Immature natural killer cell (primary cell): Measurements from ENCODE around the gene FRMPD3. TPM values are rescaled to one million over a fixed set of nuclear protein-coding genes. Genes with fewer than 3 reads are reported as not detected.
A peak's percentile ranks its signal among the peaks of the same experiment; 100 is the strongest.

Source experiments
- DNase-seq, 3 donors: peaks; one replicate each; pipeline ENCODE4 v3.0.0; 2022; ENCODE audit warnings: mixed read lengths in 1 of 3
- H3K27ac Mint-ChIP-seq, 6 donors: one replicate each; pipeline ENCODE4 v1.8.0; 2020; ENCODE audit warnings: mixed read lengths in 6 of 6, mild to moderate bottlenecking in 5 of 6, inconsistent platforms in 4 of 6, moderate library complexity in 3 of 6
- H3K27me3 Mint-ChIP-seq, 3 donors: one replicate each; pipeline ENCODE4 v1.8.0; 2020 to 2021; ENCODE audit warnings: low read depth in 3 of 3, mild to moderate bottlenecking in 3 of 3, mixed read lengths in 3 of 3, moderate library complexity in 3 of 3, inconsistent platforms in 1 of 3
- H3K36me3 Mint-ChIP-seq, 3 donors: one replicate each; pipeline ENCODE4 v1.8.0; 2020; ENCODE audit warnings: mixed read lengths in 3 of 3, inconsistent platforms in 2 of 3, mild to moderate bottlenecking in 2 of 3
- H3K4me1 Mint-ChIP-seq, 2 donors: one replicate each; pipeline ENCODE4 v1.8.0; 2020; ENCODE audit warnings: inconsistent platforms in 2 of 2, mild to moderate bottlenecking in 2 of 2, mixed read lengths in 2 of 2, moderate library complexity in 1 of 2
- H3K4me3 Mint-ChIP-seq, 5 donors: one replicate each; pipeline ENCODE4 v1.8.0; 2020; ENCODE audit warnings: mild to moderate bottlenecking in 5 of 5, mixed read lengths in 5 of 5, inconsistent platforms in 3 of 5, moderate library complexity in 3 of 5
- H3K9me3 Mint-ChIP-seq, 6 donors: one replicate each; pipeline ENCODE4 v1.8.0; 2020; ENCODE audit warnings: mild to moderate bottlenecking in 6 of 6, mixed read lengths in 6 of 6, inconsistent platforms in 4 of 6, moderate library complexity in 3 of 6
- polyA plus RNA-seq, 3 donors: library from polyadenylated mRNA; unstranded; fragments of 300-500 nt; fragmentation: Illumina TruSeq; gene quantifications; one replicate each; pipeline ENCODE4 v1.2.3, GENCODE V29; 2021

The FRMPD3 gene
- polyA plus RNA-seq, 3 donors from 2014 or later = 0.18 TPM; not detected in 2

DNA sequence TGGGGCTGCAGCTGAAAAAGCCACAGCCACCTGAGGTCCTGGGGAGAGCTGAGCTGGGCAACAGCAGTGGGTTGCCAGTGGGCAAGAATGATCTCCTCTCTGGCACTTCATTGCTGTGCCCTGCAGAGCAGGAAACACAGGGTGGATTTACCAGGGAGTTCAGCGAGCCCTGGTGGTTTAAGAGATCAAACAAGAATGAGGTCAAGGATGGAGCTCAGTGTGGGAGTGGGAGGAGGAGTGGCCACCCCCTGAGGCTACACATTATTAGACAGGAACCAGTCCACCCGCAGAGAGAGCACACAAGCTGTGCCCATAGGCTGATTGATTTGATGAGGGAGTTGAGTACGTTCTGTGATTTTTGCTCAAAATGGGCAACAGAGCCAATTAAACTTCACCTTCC is 47.3 kb downstream of the FRMPD3 start:
- no peaks in the 10 kb centered on the region for H3K4me1 Mint-ChIP-seq
- DNase-seq = no peak
- H3K36me3 Mint-ChIP-seq = peaks cover 0 to 2% (median 0%) of the 10 kb centered on the region in 3 donors
- H3K27me3 Mint-ChIP-seq = peaks cover 0 to 2% (median 0%) of the 10 kb centered on the region in 3 donors
- H3K9me3 Mint-ChIP-seq = no peaks in the 10 kb centered on the region
- peak overlapping the region in 1 of 6 donors; percentile 54 for H3K27ac Mint-ChIP-seq
- no peak overlapping the region for H3K4me3 Mint-ChIP-seq

Other genes starting within 250 kb of the FRMPD3 start
- 1 to 10 TPM in 2 of 3 donors, not detected in 1; 1.3 to 1.7 TPM for gene NUP62CL, start 243.2 kb upstream of the FRMPD3 start, polyA plus RNA-seq
- gene DNAAF6, start 243.0 kb upstream of the FRMPD3 start, polyA plus RNA-seq = not detected
- 10 to 100 TPM; 41.9 to 54.6 (median 45.6) TPM for gene PRPS1, start 178.9 kb downstream of the FRMPD3 start, polyA plus RNA-seq